GM18499 (cell line): ENCODE results near the gene DICER1.
"Not testable (repeated sequence)": the region's sequence is repeated elsewhere in the genome, so short reads cannot be mapped to it uniquely, and the experiment has no call there.

Source experiments
- ATAC-seq: cut with Tn5 transposase; IDR thresholded peaks from one replicate; pipeline ENCODE4 v1.9.1; 2021; ENCODE audit warnings: moderate number of reproducible peaks; ENCODE audit not compliant: insufficient read depth, unreplicated experiment

The DICER1 gene

GRCh38 chr14:95157327-95158189 is at the start of gene DICER1:
DICER1 (minus strand) TSS chr14:95157529; CDS start chr14:95133458, 24,071 bp downstream.
- peak; percentile 51 for ATAC-seq

GRCh38 chr14:95206534-95206933 is 49.2 kb upstream of the DICER1 start:
- ATAC-seq, result no peak

- ATAC-seq, result no peak
Measured at GRCh38 chr14:95204705-95205104, 47.4 kb upstream of the DICER1 start.

GRCh38 chr14:95201745-95202144 is 44.4 kb upstream of the DICER1 start:
- ATAC-seq, result not testable (repeated sequence)

GRCh38 chr14:95200404-95200803 is 43.1 kb upstream of the DICER1 start:
- no peak for ATAC-seq

- ATAC-seq, result no peak
Measured at GRCh38 chr14:95199298-95199983, 42.1 kb upstream of the DICER1 start.

- no peak for ATAC-seq
Measured at GRCh38 chr14:95198320-95198719, 41.0 kb upstream of the DICER1 start.

- no peak for ATAC-seq
Measured at GRCh38 chr14:95197551-95197950, 40.2 kb upstream of the DICER1 start.

GRCh38 chr14:95196826-95197545 is 39.7 kb upstream of the DICER1 start:
- ATAC-seq, result no peak

- ATAC-seq, result no peak
Measured at GRCh38 chr14:95196268-95196667, 38.9 kb upstream of the DICER1 start.

GRCh38 chr14:95195031-95195430 is 37.7 kb upstream of the DICER1 start:
- no peak for ATAC-seq

- no peak for ATAC-seq
Measured at GRCh38 chr14:95193081-95193480, 35.8 kb upstream of the DICER1 start.

GRCh38 chr14:95192311-95192710 is 35.0 kb upstream of the DICER1 start:
- no peak for ATAC-seq

GRCh38 chr14:95191445-95192199 is 34.3 kb upstream of the DICER1 start:
- ATAC-seq, result no peak

- no peak for ATAC-seq
Measured at GRCh38 chr14:95190857-95191256, 33.5 kb upstream of the DICER1 start.

- no peak for ATAC-seq
Measured at GRCh38 chr14:95190346-95190840, 33.1 kb upstream of the DICER1 start.

GRCh38 chr14:95189367-95190132 is 32.2 kb upstream of the DICER1 start:
- no peak for ATAC-seq

- ATAC-seq, result no peak
Measured at GRCh38 chr14:95188380-95188779, 31.1 kb upstream of the DICER1 start.

- no peak for ATAC-seq
Measured at GRCh38 chr14:95185767-95186392, 28.6 kb upstream of the DICER1 start.
